ENCODE measurements around the gene RASSF8.

RASSF8 gene

GRCh38 chr12:26113853-26114719 lies 155.6 kb downstream of the RASSF8 start:
- peak; percentile 64 to 85 for DNase-seq

- DNase-seq = no peak
These were observed 156.4 kb downstream of the RASSF8 start for GRCh38 chr12:26114720-26115401.

- no peak for DNase-seq
These were observed 158.6 kb downstream of the RASSF8 start for GRCh38 chr12:26116829-26117715.

GRCh38 chr12:26118308-26118707 lies 159.8 kb downstream of the RASSF8 start:
- no peak for DNase-seq

GRCh38 chr12:26119391-26119989 lies 161.0 kb downstream of the RASSF8 start:
- DNase-seq = peak in 1 of 2 experiments; percentile 23

- DNase-seq = no peak
These were observed 162.2 kb downstream of the RASSF8 start for GRCh38 chr12:26120561-26121274.

GRCh38 chr12:26121323-26122060 lies 163.0 kb downstream of the RASSF8 start:
- DNase-seq = no peak

- no peak for DNase-seq
These were observed 163.7 kb downstream of the RASSF8 start for GRCh38 chr12:26122061-26122680.

GRCh38 chr12:26122681-26123481 lies 164.4 kb downstream of the RASSF8 start:
- peak in 1 of 2 experiments; percentile 22 for DNase-seq

- DNase-seq = no peak
These were observed 165.0 kb downstream of the RASSF8 start for GRCh38 chr12:26123482-26123980.

GRCh38 chr12:26124446-26125399 lies 166.2 kb downstream of the RASSF8 start, which contains the start of gene BHLHE41:
TSS of gene BHLHE41 (minus strand) at chr12:26125037. CDS start at chr12:26124779, 258 bp downstream.
- DNase-seq = peak in 1 of 2 experiments; percentile 36

GRCh38 chr12:26125400-26126339 lies 167.2 kb downstream of the RASSF8 start:
- DNase-seq = peak; percentile 59 to 72

- DNase-seq = peak; percentile 60 to 65
These were observed 168.1 kb downstream of the RASSF8 start for GRCh38 chr12:26126340-26127284.

GRCh38 chr12:26127404-26127803 lies 168.9 kb downstream of the RASSF8 start:
- DNase-seq = no peak

GRCh38 chr12:26128168-26128567 lies 169.7 kb downstream of the RASSF8 start:
- DNase-seq = no peak
